Peyer's patch (tissue), 4 donors: ENCODE data around the gene STXBP3.

Experiments
- POLR2A ChIP-seq, 2 donors: fragments of 450-650 bp; IDR thresholded peaks; one replicate each; pipeline ENCODE4 v1.5.1; 2017; ENCODE audit warnings: antibody characterized with exemption in 2 of 2, mild to moderate bottlenecking in 2 of 2, moderate library complexity in 2 of 2
- TF ChIP-seq, protein P1 (sequence below), 6 experiments: fragments of 450-650 bp in 4 of 6; fragments of 200-600 bp in 2 of 6; sonication (generic) in 1 of 6; IDR thresholded peaks; one replicate each; pipeline ENCODE4 v1.5.1; 2017 to 2019; ENCODE audit warnings: antibody characterized with exemption in 6 of 6, mild to moderate bottlenecking in 3 of 6, moderate library complexity in 1 of 6

DNA sequence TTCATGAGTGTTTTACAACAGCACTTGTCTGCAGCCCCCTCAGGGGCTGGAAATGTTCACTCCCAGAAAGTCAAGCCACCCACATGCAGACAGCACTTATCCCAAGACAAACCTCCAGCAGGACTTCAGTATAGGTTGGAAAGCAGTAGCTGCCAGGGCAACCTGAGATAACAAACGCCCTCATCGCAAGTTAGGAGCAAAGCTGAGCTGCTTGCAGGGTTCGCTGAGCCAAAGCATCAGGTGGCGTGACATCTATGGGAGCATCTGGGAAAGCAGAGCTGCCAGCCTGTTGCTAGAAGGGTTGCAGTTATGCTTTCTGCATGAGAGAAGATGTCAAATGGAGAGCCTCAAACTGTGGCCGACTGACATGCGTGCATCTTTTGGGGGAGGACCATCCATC, 4.2 kb upstream of the STXBP3 start:
- TF ChIP-seq, protein P1, sequence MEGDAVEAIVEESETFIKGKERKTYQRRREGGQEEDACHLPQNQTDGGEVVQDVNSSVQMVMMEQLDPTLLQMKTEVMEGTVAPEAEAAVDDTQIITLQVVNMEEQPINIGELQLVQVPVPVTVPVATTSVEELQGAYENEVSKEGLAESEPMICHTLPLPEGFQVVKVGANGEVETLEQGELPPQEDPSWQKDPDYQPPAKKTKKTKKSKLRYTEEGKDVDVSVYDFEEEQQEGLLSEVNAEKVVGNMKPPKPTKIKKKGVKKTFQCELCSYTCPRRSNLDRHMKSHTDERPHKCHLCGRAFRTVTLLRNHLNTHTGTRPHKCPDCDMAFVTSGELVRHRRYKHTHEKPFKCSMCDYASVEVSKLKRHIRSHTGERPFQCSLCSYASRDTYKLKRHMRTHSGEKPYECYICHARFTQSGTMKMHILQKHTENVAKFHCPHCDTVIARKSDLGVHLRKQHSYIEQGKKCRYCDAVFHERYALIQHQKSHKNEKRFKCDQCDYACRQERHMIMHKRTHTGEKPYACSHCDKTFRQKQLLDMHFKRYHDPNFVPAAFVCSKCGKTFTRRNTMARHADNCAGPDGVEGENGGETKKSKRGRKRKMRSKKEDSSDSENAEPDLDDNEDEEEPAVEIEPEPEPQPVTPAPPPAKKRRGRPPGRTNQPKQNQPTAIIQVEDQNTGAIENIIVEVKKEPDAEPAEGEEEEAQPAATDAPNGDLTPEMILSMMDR (IDR thresholded peaks at IDR 0.05): no peak
- TF ChIP-seq POLR2A (IDR thresholded peaks at IDR 0.05): no peak
